GM04504 (cell line): Measurements from ENCODE around the gene ENTPD1.

Experiments used
- DNase-seq: peaks from one replicate; pipeline ENCODE4 v3.0.0-alpha.2; 2012; ENCODE audit warnings: low read depth

ENTPD1 gene

DNA sequence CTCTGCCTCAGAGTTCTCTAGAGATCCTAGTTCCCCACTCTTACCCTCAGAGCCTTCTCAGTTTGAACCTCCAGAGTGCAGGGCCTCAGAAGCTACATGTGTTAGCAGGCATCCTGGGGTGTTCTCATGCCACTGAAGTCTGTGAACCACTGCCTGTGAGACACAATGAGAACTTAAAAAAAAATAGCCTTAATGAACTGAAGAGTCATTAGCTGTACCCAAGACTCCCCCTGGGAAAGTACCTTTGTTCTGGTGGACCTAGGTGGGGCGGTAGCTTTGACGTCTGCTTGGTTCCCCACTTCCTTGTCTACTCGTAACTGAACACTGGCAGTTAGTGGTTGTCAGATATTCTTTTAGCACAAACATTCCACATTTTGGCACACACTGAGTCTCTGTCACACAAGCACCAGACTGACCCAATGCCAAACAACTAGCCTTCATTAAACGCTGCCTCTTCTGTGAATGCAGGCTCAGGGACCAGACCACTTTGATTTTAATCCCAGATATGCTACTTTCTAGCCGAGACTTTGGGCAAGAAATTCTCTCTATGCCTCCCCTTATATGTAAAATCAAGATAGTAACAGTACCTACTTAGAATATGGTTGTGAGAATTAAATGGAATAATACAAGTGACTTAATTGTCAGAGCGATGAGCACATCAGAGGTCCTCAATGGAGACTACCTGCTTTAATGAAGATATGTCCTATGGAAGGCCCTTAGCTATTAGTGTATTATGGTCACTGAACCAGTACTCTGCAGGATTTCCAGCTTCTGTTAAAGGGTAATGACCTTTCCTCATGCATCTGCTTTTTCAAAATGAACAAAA, 76.5 kb downstream of the ENTPD1 start:
- DNase-seq: no peak

DNA sequence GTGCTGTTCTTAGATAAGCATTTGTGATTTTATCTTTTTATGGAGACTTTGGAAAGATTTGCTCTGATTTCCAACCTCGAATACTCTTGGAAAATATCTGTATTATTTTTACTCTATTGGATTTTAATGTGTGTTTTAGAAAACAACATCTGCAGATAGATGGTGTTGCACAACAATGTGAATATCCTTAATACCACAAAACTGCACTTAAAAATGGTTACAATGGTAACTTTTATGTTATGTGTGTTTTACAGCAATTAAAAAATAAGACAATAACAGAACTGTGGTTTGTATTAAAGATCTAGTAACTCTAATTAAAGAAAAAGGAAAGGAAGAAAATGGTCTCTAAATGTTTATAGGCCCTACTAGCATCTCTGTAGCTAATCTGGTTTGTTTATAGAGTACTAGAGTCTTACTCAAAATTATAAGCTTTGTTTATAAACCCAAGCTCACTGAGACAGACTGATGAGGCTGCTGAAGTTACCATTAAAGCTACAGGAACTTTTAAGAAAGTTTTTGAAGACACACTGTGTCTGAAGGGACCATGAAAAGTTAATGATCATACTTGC, 77.2 kb downstream of the ENTPD1 start:
- DNase-seq: no peak

DNA sequence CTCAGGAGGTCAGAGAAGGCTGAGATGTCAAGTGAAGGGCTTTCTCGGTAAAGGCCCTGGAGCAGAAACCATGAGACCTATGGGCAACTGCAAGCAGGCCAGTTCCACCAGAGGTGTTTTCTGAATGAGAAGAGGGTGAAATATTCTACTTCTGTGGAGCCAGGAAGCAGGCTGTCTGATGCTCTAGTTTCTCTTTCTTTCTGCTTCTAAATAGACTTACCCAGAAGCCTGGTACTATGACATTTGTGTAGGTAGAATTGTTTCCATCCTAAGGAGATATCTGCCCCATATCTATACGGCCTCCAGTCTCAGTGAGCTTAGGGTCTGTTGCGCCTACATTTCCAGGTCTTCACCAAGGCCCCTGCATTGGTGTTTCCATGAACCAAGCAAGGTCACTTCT, 78.4 kb downstream of the ENTPD1 start:
- DNase-seq: no peak

DNA sequence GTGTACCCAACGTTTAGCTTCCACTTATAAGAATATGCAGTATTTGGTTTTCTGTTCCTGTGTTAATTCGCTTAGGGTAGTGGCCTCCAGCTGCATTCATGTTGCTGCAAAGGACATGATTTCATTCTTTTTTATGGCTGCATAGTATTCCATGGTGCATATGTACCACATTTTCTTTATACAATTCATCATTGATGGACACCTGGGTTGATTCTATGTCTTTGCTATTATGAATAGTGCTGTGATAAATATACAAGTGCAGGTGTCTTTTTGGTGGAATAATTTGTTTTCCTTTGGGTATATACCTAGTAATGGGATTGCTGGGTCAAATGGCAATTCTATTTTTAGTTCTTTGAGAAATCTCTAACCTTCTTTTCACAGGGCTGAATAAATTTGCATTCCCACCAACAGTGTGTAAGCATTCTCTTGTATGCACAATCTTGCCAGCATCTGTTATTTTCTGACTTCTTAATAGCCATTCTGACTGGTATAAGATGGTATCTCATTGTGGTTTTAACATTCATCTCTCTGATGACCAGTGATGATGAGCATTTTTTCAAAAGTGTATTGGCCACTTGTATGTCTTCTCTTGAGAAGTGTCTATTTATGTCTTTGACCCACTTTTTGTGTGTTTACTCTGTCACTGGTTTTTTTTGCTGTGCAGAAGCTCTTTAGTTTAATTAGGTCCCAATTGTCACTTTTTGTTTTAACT, 79.3 kb downstream of the ENTPD1 start:
- no peak for DNase-seq

DNA sequence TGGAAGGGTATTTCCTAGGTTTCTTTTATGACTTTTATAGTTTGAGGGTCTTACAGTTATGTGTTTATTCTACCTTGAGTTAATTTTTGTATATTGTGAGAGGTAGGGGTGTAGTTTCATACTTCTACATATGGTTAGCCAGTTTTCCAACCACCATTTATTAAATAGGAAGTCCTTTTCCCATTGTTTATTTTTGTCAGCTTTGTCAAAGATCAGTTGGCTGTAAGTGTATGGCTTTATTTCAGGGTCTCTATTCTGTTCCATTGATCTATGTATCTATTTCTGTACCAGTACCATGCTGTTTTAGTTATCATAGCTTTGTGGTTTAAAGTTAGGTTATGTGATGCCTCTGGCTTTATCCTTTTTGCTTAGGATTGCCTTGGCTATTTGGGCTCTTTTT, 79.9 kb downstream of the ENTPD1 start:
- no peak for DNase-seq

DNA sequence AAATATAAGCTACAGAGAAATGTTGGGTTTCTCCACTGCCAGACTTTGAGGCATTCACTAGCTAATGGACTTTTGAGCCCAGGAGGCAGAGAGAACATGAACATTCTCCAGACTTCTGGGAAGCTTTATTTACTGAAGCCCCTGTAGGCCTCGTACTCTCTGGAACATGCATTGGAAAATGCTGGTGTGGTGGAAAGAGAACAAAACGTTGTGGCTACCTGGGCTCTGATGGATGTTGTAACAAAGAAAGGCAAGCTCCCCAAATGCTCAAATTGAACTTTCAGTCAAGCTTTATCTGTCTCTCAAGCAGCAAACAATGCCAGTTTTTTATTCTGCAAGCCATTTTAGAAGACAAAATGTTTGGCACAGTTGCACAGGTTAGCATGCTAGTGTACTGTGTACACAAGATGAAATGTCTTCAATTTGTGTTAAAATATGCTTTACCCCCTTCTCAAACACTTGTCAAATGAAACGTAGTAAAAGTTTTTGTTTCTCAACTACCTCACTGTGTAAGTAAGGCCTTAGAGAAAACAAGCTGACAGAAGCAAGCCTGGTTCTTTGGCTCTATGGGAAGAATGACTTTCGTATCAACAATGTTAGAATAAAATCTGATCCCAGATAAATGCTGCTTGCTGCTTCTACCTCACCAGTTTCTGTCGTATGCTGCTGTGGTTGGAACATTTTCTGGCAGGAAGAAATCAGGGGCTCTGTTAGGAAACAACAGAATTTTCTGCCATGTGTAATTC, 80.8 kb downstream of the ENTPD1 start:
- no peak for DNase-seq

DNA sequence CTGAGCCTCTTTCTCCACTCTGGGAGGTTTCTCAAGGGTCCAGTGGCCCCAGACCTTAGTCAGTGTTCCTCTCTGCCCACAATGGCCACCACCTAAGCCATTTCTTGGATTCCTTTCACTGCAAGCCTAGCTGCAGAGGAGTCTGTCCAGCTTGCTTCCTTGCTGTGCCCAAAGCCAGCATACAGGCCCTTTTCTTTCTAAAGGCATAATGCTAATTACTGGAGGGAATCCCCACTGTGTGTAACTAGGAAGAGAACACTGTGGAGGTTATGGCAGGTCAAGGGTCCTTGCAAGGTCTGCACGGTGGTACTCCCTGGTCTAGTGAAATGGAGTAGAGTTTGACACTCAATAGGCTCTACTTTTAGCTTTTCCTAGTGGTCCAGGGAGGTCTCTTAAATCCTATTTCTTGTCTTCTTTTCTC, 81.4 kb downstream of the ENTPD1 start:
- no peak for DNase-seq

DNA sequence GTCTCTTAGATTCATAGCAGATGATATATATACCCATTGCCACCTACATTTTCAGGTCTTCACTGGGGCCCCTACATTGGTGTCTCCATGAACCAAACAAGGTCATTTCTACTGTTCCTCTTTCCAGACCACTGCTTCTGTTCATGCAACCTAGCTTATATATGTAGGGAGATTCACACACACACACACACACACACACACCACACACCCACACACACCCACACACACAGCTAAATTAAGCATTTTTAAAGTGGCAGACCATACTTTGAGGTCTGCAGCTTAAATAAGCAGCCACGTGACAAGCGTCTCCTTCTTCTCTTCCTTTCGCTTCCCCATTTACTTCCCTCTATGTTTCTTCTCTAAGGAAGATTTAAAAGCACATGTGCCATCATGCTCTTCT, 81.8 kb downstream of the ENTPD1 start:
- no peak for DNase-seq

DNA sequence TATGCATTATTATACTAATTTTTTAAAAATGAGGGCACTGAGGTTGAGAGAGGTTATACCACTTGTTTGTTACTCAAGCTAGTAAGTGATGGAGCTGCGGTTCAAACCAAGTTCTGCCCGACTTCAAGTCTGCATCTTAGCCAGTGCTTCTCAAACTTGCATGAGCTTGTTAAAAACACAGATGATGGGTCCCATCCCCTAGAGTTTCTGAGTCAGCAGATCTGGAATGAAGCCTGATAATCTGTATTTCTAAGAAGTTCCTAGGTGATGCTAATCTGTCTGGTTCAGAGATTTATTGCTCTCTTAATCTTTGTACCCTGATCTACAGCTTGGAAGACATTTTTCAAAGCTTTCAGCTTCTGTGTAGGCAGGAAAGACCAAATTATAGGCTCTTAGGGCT, 84.2 kb downstream of the ENTPD1 start:
- DNase-seq: no peak

DNA sequence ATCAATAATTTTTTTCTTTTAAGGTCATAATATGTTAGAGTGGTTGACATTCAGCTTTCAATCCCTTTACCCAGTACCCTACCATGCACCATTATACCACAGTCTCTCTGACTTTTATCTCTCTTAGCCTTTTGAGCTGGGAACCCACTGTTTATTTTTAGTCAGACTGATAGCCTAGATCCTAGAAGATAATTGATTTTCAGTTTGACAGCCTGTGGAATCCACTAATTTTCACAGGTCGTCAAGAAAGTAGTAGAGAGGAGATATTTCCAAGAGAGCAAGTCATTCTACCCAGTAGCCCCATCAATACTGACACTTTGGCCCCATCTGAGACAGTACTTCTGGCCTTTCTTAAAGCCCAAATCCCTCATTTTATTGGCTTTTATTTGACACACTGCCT, 84.7 kb downstream of the ENTPD1 start:
- DNase-seq: no peak

DNA sequence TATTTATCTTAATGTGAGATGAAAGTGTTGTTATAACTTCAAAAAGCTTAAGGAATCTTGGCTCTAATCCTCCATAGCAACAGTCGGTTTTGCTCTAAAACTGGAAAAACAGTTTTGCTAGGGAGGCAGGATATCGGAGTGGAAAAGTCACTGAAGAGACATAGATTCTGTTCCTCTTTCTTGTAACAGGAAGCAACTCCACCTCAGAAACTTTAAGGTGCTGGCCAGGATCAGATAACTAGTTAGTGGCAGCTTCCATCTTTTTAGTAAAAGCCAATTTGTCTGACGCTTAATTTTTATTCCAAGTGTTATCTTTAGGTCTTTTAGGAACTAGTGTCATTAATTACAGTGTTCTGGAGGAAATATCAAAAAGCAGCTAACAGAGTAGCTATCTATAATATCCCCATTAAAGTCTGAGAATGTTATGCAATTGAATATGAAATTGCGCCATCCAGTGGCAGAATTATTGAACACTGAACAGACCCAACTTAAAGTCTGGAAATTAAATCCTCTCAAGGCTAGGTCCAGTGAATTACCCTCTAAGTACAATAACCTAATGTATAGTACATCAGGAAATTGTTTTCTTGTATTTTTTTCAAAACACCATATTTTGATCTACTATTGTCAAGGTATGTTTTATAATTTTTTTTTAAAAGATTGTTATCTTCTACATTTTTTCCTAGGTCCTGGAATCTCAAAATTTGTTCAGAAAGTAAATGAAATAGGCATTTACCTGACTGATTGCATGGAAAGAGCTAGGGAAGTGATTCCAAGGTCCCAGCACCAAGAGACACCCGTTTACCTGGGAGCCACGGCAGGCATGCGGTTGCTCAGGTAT, 85.9 kb downstream of the ENTPD1 start:
- DNase-seq: peak; percentile 12

DNA sequence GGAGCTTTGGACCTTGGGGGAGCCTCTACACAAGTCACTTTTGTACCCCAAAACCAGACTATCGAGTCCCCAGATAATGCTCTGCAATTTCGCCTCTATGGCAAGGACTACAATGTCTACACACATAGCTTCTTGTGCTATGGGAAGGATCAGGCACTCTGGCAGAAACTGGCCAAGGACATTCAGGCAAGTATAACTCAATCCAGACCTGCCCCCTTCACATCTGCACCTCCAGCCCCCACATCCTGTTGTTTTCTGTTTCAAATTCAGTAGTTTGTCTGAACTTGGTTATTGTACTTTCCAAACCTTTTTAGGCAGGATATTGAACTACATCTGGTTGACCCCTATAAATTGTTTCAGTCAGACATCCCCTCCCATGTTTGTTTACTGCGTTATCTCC, 89.4 kb downstream of the ENTPD1 start:
- no peak for DNase-seq

DNA sequence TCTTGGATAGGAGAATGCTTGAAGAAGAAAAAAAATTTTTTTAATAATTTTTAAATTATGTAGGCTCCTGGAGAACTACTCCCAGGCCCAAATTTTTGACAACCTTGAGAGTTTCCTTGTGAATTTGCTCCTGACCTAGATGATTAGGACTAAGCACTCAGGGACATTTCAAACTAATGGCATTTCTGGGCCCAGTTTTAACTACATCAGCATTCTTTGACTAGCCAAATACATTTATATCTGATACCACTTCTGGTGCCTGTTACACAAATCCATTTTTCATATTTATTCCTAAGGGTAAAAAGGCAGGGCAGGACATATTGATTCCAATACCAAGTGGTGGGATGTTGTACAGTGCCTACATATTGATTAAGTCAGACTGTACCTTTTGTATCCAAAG, 91.0 kb downstream of the ENTPD1 start:
- no peak for DNase-seq

DNA sequence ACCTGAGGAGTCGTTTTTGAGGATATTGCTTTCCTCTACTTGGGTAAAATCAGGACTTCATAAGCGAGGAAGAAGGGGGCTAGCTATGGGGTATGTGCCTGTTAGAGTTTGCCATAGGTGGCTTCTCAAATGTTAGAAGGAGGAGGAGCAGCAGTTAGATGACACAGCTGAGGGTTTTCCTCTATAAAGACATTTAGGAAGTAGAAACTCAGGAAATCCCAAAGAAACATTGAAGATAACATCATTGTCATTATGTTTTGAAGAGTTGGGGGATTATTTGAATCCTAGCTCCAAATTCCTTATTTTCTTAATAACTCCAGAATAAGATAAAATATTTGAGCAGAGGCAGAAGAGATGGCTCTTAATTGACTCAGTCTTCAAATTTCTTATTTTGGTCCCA, 92.9 kb downstream of the ENTPD1 start:
- DNase-seq: no peak

DNA sequence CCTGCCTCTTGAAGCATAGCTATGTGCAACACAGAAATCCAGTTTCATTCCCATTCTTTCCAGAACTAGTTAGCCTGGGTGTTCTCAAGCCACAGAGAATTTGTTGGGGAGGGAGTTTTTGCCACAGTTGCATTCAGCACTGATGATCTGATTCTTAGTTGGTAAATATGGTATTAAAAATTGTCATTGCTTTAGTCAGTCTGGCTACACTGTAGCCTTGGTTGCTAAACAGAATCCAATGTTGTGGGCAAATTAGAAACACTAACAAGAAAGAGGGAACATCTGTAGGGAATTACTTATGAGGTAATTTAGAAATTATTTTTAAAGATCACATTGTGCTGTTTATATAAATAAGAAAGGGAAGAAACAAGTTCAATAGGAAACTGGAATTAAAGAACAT, 94.8 kb downstream of the ENTPD1 start:
- peak; percentile 3 for DNase-seq

DNA sequence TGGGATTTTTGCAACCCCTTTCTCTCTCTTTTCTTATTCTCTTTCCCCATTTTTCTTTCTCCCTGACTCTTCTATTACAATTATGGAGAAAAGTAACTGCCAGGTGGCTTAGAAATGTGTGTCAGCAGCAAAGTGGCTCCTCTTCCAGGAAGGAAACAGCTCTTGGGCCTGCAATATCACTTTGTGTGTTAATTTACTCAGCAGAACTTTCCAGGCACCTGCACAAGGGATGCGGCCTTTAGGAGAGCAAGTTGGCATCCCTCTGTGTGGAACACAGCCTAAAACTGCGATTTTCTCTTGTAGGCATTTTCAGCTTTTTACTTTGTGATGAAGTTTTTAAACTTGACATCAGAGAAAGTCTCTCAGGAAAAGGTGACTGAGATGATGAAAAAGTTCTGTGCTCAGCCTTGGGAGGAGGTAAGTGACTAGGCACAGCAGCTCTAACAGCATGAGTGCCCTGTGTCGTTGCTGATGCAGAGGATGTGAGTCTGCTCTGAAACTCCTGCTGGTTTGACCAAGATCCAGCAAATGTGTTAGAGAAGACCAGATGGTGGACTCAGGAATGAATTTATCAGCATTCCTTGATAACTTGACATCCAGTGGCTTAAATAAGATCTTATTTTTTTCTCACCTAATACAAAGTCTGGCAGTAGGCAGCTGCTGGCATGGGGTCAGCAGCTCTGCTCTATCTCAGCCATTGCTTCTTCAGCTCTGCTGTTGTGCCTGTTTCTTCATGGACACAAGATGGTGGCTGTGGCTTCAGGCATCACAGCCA, 104.4 kb downstream of the ENTPD1 start:
- no peak for DNase-seq

DNA sequence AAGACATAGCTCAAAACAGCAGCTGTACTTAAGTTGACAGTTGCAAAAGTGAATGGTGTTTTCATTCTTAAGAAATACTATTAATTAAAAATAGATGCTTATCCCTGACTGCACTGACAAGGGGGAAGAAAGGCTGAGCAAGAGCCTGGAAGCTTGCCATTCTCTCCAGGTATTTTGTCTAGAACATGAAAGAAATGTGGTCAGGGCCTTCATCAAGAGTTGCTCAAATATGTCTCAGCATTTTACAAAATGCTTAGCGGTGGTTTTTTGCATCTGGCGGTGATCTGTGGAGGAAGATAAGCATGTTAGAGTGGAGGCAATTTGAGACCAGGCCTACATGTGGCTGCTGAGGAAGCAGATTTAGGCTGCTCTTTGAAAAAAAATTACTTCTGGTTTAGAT, 105.4 kb downstream of the ENTPD1 start:
- DNase-seq: no peak

DNA sequence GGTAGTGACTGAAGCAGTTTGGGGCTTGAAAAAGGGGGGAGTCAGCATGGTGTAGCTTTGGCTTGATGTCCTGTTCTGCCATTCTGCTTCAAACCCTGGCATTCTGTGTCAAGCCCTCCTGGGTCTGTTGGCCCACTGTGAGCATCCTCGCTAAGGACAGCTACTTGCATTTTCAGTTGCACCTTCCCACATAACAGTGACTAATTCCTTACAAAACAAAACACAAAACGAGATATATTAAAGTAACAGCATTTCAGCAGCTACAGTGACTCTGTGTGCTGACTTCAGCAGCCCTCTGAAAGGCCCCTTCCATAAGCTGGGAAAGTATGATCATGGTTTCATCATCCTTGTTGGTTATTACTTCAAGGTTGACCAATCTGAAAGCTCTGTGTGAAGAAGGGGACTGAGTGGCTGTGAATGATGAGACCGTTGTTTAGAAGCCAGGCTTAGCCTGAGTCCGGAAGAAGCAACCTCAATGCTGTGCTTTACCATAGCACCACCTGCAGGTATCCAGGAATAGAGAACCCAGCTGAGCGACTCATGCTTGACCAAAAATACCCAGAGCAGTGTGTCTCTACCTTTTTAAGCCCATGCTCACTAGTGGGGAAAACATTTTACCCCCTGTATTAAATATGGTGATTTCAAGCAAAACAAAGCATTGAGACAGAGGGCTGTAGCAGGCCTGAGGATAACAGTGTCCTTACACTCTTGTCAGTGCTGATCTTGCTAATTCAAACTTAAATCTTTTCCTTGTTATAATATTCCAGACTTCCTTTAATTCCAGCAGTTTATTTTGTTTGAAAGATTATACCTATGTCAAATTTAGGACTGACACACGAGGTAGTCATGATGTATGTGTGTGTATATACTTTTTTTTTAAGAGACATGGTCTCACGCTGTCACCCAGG, 109.2 kb downstream of the ENTPD1 start:
- DNase-seq: peak; percentile 62

DNA sequence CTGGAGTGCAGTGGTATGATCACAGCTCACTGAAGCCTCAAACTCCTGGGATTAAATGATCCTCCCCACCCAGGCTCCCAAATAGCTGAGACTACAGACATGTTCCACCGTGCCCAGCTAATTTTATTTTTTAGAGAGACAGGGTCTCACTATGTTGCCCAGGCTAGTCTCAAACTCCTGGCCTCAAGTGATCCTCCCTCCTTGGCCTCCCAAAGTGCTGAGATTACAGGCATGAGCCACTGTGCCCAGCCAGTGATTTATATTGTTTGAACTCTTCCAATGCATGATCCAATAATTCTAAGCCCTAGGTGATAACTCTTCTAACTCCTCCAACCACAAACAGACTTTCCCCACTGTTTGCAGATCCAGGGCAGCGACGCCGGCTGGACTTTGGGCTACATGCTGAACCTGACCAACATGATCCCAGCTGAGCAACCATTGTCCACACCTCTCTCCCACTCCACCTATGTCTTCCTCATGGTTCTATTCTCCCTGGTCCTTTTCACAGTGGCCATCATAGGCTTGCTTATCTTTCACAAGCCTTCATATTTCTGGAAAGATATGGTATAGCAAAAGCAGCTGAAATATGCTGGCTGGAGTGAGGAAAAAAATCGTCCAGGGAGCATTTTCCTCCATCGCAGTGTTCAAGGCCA, 110.0 kb downstream of the ENTPD1 start:
- DNase-seq: no peak
